NCI-H187 (cell line): ENCODE measurements around the gene PNLIPRP2.

Source experiments
- DNase-seq, 2 experiments: peaks; one replicate each; lab custom pipeline; 2025; lab: John Stamatoyannopoulos, UW

PNLIPRP2 gene

GRCh38 chr10:116612107-116612769 lies 8.5 kb upstream of the PNLIPRP2 start:
- no peak for DNase-seq

- DNase-seq: no peak
Measured at GRCh38 chr10:116613471-116613870, 7.3 kb upstream of the PNLIPRP2 start.

GRCh38 chr10:116614796-116615195 lies 6.0 kb upstream of the PNLIPRP2 start:
- DNase-seq: no peak

- DNase-seq: no peak
Measured at GRCh38 chr10:116615199-116615776, 5.5 kb upstream of the PNLIPRP2 start.

- DNase-seq: no peak
Measured at GRCh38 chr10:116621476-116621875, 723 bp downstream of the PNLIPRP2 start.

GRCh38 chr10:116621934-116622655 lies 1.3 kb downstream of the PNLIPRP2 start:
- no peak for DNase-seq

GRCh38 chr10:116625845-116626244 lies 5.1 kb downstream of the PNLIPRP2 start:
- no peak for DNase-seq

- DNase-seq: no peak
Measured at GRCh38 chr10:116626815-116627214, 6.1 kb downstream of the PNLIPRP2 start.

- no peak for DNase-seq
Measured at GRCh38 chr10:116627386-116627933, 6.7 kb downstream of the PNLIPRP2 start.

GRCh38 chr10:116629340-116629739 lies 8.6 kb downstream of the PNLIPRP2 start:
- DNase-seq: no peak

GRCh38 chr10:116630020-116630419 lies 9.3 kb downstream of the PNLIPRP2 start:
- DNase-seq: no peak

- DNase-seq: no peak
Measured at GRCh38 chr10:116631871-116632295, 11.1 kb downstream of the PNLIPRP2 start.

GRCh38 chr10:116632596-116633215 lies 12.0 kb downstream of the PNLIPRP2 start:
- DNase-seq: no peak

GRCh38 chr10:116633216-116633600 lies 12.5 kb downstream of the PNLIPRP2 start:
- DNase-seq: no peak

GRCh38 chr10:116634126-116634975 lies 13.6 kb downstream of the PNLIPRP2 start:
- no peak for DNase-seq

- DNase-seq: no peak
Measured at GRCh38 chr10:116636385-116636784, 15.6 kb downstream of the PNLIPRP2 start.

GRCh38 chr10:116636976-116637375 lies 16.2 kb downstream of the PNLIPRP2 start:
- DNase-seq: no peak

GRCh38 chr10:116637830-116638229 lies 17.1 kb downstream of the PNLIPRP2 start:
- no peak for DNase-seq

GRCh38 chr10:116646502-116646901 lies 25.7 kb downstream of the PNLIPRP2 start:
- no peak for DNase-seq

- DNase-seq: no peak
Measured at GRCh38 chr10:116648903-116649302, 28.1 kb downstream of the PNLIPRP2 start.

GRCh38 chr10:116653885-116654284 lies 33.1 kb downstream of the PNLIPRP2 start:
- no peak for DNase-seq

- DNase-seq: no peak
Measured at GRCh38 chr10:116654816-116655215, 34.1 kb downstream of the PNLIPRP2 start.
